Chondrocyte (in vitro differentiated cells): ENCODE results near the gene C20orf204. TPM values are rescaled to one million over a fixed set of nuclear protein-coding genes. Genes with fewer than 3 reads are reported as not detected.

Source experiments
- DNase-seq: peaks from one replicate; pipeline ENCODE4 v3.0.0; 2021; ENCODE audit warnings: mixed read lengths, low spot score
- H3K27ac Mint-ChIP-seq: one replicate; pipeline ENCODE4 v1.8.0; 2021; ENCODE audit warnings: mild to moderate bottlenecking, moderate library complexity, mixed read lengths; ENCODE audit not compliant: unreplicated experiment
- H3K27me3 Mint-ChIP-seq: 2 replicates; pipeline ENCODE4 v1.8.0; 2021; ENCODE audit warnings: low read depth, mixed read lengths
- H3K36me3 Mint-ChIP-seq: 2 replicates; pipeline ENCODE4 v1.8.0; 2021; ENCODE audit warnings: low read depth, mixed read lengths
- H3K4me1 Mint-ChIP-seq: 2 replicates; pipeline ENCODE4 v1.8.0; 2021; ENCODE audit warnings: low read depth, mild to moderate bottlenecking, mixed read lengths
- H3K4me3 Mint-ChIP-seq: one replicate; pipeline ENCODE4 v1.8.0; 2021; ENCODE audit warnings: mild to moderate bottlenecking, moderate library complexity, mixed read lengths; ENCODE audit not compliant: unreplicated experiment
- H3K9me3 Mint-ChIP-seq: 2 replicates; pipeline ENCODE4 v1.8.0; 2021; ENCODE audit warnings: low read depth, mixed read lengths
- total RNA-seq: library from RNA; stranded (reverse); gene quantifications from 3 replicates; pipeline ENCODE4 v1.2.1, GENCODE V29; 2021
- TF ChIP-seq, protein P1 (sequence below): fragments of 200-600 bp; sonication (generic); IDR thresholded peaks from 2 replicates; pipeline ENCODE4 v1.5.0; 2021; ENCODE audit warnings: antibody characterized with exemption, mild to moderate bottlenecking, moderate library complexity

Gene C20orf204
- total RNA-seq, 1 donor from 2014 or later: 0.77 TPM

DNA sequence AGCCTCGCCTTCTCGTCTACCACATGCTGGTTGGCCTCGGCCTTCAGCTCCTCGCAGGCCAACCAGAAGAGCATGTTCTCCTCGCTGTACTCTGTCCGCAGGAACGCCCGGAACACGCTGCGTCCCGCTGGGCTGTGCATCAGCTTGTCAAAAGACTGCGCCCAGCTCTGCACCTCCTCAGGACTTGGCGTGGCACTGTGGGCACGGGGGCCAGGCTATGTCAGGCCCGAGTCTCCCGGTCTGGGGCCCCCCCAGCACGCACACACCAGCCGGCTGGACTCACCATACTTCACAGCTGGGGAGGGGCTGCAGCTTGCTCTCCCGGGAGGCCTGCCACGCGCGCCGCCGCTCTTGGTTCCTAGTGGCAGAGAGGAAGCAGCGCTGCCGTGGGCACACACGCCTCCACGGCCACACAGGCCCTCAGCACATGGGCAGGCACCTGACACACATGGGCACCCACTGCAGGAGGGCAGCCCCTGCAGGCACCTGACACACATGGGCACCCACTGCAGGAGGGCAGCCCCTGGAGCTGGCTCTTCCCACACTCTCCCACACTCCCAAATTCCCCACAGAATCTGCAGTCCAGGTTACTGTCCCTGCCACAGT, 38.3 kb downstream of the C20orf204 start:
- DNase-seq: no peak
- H3K9me3 Mint-ChIP-seq: no peaks in the 10 kb centered on the region
- no peak overlapping the region for H3K27ac Mint-ChIP-seq
- H3K27me3 Mint-ChIP-seq: no peaks in the 10 kb centered on the region
- H3K4me3 Mint-ChIP-seq: no peak overlapping the region
- H3K4me1 Mint-ChIP-seq: peaks cover 9% of the 10 kb centered on the region
- no peaks in the 10 kb centered on the region for H3K36me3 Mint-ChIP-seq
- TF ChIP-seq, protein P1, sequence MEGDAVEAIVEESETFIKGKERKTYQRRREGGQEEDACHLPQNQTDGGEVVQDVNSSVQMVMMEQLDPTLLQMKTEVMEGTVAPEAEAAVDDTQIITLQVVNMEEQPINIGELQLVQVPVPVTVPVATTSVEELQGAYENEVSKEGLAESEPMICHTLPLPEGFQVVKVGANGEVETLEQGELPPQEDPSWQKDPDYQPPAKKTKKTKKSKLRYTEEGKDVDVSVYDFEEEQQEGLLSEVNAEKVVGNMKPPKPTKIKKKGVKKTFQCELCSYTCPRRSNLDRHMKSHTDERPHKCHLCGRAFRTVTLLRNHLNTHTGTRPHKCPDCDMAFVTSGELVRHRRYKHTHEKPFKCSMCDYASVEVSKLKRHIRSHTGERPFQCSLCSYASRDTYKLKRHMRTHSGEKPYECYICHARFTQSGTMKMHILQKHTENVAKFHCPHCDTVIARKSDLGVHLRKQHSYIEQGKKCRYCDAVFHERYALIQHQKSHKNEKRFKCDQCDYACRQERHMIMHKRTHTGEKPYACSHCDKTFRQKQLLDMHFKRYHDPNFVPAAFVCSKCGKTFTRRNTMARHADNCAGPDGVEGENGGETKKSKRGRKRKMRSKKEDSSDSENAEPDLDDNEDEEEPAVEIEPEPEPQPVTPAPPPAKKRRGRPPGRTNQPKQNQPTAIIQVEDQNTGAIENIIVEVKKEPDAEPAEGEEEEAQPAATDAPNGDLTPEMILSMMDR: no peak

DNA sequence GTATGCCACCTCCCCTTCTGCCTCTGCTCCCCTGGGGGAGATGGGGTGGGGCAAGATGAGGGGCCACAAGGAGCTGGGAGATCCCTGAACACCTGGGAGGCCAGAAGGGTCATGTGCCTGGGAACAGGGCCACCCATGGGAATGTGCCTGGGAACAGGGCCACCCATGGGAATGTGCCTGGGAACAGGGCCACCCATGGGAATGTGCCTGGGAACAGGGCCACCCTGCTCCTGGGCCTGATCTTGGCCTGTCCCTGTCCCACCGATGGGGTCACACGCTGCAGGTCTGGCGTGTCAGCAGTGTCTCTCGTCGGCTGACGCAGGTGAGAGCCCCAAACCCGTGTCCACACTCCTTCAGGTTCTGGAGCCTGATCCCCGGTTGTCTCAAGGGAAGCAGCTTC, 39.0 kb downstream of the C20orf204 start:
- no peak overlapping the region for H3K4me3 Mint-ChIP-seq
- H3K27me3 Mint-ChIP-seq: no peaks in the 10 kb centered on the region
- H3K9me3 Mint-ChIP-seq: no peaks in the 10 kb centered on the region
- TF ChIP-seq, protein P1: no peak
- H3K36me3 Mint-ChIP-seq: no peaks in the 10 kb centered on the region
- no peak overlapping the region for H3K27ac Mint-ChIP-seq
- DNase-seq: no peak
- H3K4me1 Mint-ChIP-seq: peaks cover 9% of the 10 kb centered on the region

DNA sequence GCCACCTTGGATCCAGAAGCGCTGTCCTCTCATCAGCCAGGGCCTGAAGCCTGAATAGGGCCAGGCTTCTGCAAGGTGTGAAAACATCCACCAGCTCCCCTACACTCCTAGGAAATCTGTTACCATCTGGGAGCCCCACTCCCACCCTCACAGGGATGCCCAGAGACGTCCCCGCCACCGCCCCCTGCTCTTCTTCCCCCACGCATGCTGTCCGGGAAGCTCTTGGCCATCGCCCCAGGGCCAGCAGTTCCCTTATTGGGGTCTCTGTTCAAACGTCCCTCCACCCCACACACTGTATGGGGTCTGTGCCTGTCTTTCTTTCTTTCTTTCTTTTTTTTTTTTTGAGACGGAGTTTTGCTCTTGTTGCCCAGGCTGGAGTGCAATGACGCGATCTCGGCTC, 39.6 kb downstream of the C20orf204 start:
- Mint-ChIP-seq H3K27me3 (no peaks in the 10 kb centered on the region), H3K4me3 (no peak overlapping the region), H3K4me1 (peaks cover 15% of the 10 kb centered on the region), H3K36me3 (no peaks in the 10 kb centered on the region), H3K9me3 (no peaks in the 10 kb centered on the region), H3K27ac (no peak overlapping the region)
- TF ChIP-seq, protein P1: no peak
- no peak for DNase-seq

DNA sequence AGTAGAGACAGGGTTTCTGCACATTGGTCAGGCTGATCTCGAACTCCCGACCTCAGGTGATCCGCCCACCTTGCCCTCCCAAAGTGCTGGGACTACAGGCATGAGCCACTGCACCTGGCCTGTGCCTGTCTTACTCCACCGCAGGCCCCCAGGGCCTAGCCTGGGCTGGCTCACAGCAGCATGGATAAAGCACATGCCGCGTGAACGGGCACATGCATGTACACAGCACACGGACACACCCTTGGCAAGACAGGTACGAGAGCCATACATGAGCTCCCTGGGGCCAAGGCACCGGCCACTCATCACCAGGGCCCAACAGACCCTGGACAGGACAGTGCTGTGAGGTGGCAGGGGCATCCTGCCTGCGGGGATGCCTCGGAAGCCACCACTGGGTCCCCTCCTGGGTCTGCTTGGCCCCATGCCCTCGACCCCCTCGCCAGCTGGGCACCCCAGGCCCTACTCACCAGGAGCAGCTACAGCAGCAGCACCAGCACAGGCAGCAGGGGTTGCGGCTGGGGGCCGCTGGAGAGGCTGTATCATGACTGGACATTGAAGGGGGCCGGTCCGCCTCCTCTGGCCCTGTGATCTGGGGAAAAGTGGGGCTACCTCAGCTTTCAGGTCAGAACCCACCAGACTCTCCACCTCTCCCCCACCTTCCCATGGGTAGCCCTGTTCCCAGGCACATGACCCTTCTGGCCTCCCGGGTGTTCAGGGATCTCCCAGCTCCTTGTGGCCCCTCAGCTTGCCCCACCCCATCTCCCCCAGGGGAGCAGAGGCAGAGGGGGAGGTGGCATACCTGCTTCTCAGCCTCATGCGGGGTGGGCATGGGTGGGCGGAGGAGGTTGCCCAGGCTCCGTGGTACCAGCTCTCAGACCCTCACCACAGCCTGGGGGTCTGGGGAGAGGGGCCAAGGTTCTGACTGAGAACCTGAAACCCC, 40.3 kb downstream of the C20orf204 start:
- no peaks in the 10 kb centered on the region for H3K9me3 Mint-ChIP-seq
- H3K36me3 Mint-ChIP-seq: no peaks in the 10 kb centered on the region

DNA sequence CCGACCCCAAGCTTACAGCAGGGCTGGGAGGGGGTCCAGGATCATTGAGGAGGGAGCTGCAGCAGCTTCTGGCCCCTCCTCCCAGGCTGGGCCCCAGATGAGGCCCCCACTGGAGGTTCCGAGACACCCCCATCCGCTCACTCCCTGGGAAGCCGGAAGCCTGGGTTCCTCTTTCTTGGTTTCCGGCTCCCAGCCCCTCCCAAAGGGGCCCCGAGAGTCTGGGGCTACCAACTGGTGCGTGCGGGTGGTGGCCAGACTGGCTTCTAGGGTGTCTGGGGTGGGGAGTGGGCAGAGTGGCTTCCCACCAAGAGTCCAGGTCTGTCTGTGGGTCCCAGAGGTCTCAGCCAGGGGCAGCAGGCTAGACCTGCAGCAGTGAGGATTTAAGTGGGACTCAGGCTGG, 41.1 kb downstream of the C20orf204 start:
- no peaks in the 10 kb centered on the region for H3K9me3 Mint-ChIP-seq
- H3K27me3 Mint-ChIP-seq: no peaks in the 10 kb centered on the region
- no peak for DNase-seq
- H3K36me3 Mint-ChIP-seq: no peaks in the 10 kb centered on the region
- H3K4me1 Mint-ChIP-seq: peaks cover 22% of the 10 kb centered on the region
- no peak overlapping the region for H3K4me3 Mint-ChIP-seq
- no peak overlapping the region for H3K27ac Mint-ChIP-seq
- TF ChIP-seq, protein P1: no peak

More for the DNA sequence above, 40.3 kb downstream of the C20orf204 start:
- DNase-seq: no peak
- TF ChIP-seq, protein P1: no peak
- peaks cover 17% of the 10 kb centered on the region for H3K4me1 Mint-ChIP-seq
- no peak overlapping the region for H3K4me3 Mint-ChIP-seq
- no peak overlapping the region for H3K27ac Mint-ChIP-seq
- no peaks in the 10 kb centered on the region for H3K27me3 Mint-ChIP-seq
